Measurements from ENCODE around the gene MAPKAP1.

- TF ChIP-seq CTCF (IDR thresholded peaks at IDR 0.05) = no peak
- no peak for TF ChIP-seq POLR2A (IDR thresholded peaks at IDR 0.05)
These were observed 271.8 kb downstream of the MAPKAP1 start for GRCh38 chr9:125434986-125435775.

Measured in vagina (tissue), 2 donors.